Loucy (cell line): ENCODE measurements around the gene NFKB2.

Source experiments
- H2AFZ ChIP-seq: fragments of 200-600 bp; sonication (generic); 2 replicates; pipeline ENCODE4 v1.6.0; 2016; ENCODE audit warnings: antibody characterized with exemption, mild to moderate bottlenecking, low read length, moderate library complexity
- H3F3A ChIP-seq: fragments of 200-600 bp; 2 replicates; pipeline ENCODE4 v1.6.0; 2016; ENCODE audit warnings: antibody characterized with exemption, low read depth, mild to moderate bottlenecking
- H3K27me3 ChIP-seq: fragments of 200-600 bp; sonication (generic); 2 replicates; pipeline ENCODE4 v1.6.1; 2014; ENCODE audit warnings: low read length, mild to moderate bottlenecking; ENCODE audit not compliant: insufficient read depth, poor library complexity, severe bottlenecking
- H3K36me3 ChIP-seq: fragments of 200-600 bp; sonication (generic); 2 replicates; pipeline ENCODE4 v1.6.1; 2016; ENCODE audit warnings: low read length; ENCODE audit not compliant: insufficient read depth
- H3K4me1 ChIP-seq: fragments of 200-600 bp; sonication (generic); 2 replicates; pipeline ENCODE4 v1.5.1; 2014; ENCODE audit warnings: low read length, mild to moderate bottlenecking; ENCODE audit not compliant: insufficient read depth, poor library complexity, severe bottlenecking
- H3K4me2 ChIP-seq: fragments of 200-600 bp; sonication (generic); 2 replicates; pipeline ENCODE4 v1.6.0; 2014; ENCODE audit warnings: antibody characterized with exemption, low read length, low read depth, mild to moderate bottlenecking; ENCODE audit not compliant: poor library complexity, severe bottlenecking
- H3K4me3 ChIP-seq: fragments of 200-600 bp; sonication (generic); 2 replicates; pipeline ENCODE4 v1.5.1; 2014; ENCODE audit warnings: low read length, mild to moderate bottlenecking, mixed read lengths; ENCODE audit not compliant: poor library complexity, severe bottlenecking
- H3K79me2 ChIP-seq: fragments of 200-600 bp; sonication (generic); 2 replicates; pipeline ENCODE4 v1.6.1; 2014; ENCODE audit warnings: low read length; ENCODE audit not compliant: insufficient read depth
- H3K9ac ChIP-seq: fragments of 200-600 bp; sonication (generic); 2 replicates; pipeline ENCODE4 v1.6.0; 2014; ENCODE audit warnings: mild to moderate bottlenecking, low read depth, low read length, moderate library complexity; ENCODE audit not compliant: poor library complexity, severe bottlenecking
- H3K9me2 ChIP-seq: fragments of 200-600 bp; sonication (generic); replicated peaks from 2 replicates; pipeline ENCODE4 v1.6.1; 2016; ENCODE audit warnings: low read depth, low read length, mixed read lengths
- H3K9me3 ChIP-seq: fragments of 200-600 bp; sonication (generic); 2 replicates; pipeline ENCODE4 v1.6.1; 2014; ENCODE audit warnings: mild to moderate bottlenecking, antibody characterized with exemption, low read length, low read depth; ENCODE audit not compliant: insufficient read depth
- H4K20me1 ChIP-seq: fragments of 200-600 bp; sonication (generic); 2 replicates; pipeline ENCODE4 v1.6.0; 2014; ENCODE audit warnings: antibody characterized with exemption, low read length, mild to moderate bottlenecking; ENCODE audit not compliant: insufficient read depth, poor library complexity, severe bottlenecking
- CTCF ChIP-seq: fragments of 200-600 bp; sonication (generic); conservative IDR thresholded peaks from 2 replicates; pipeline ENCODE4 v1.5.1; 2014; ENCODE audit warnings: mild to moderate bottlenecking, antibody characterized with exemption, low read length
- EZH2phosphoT487 ChIP-seq: fragments of 200-600 bp; IDR thresholded peaks from 2 replicates; pipeline ENCODE4 v1.6.1; 2018; ENCODE audit warnings: antibody characterized with exemption, mild to moderate bottlenecking, moderate library complexity, borderline replicate concordance

Gene NFKB2

GRCh38 chr10:102410429-102411073 is 15.0 kb downstream of the NFKB2 start:
- Histone ChIP-seq H3K4me3 (no peak overlapping the region), H3K9me3 (no peaks in the 10 kb centered on the region), H3K36me3 (no peaks in the 10 kb centered on the region), H3F3A (no peaks in the 10 kb centered on the region), H3K9me2 (no peaks in the 10 kb centered on the region), H3K27me3 (peaks cover 25% of the 10 kb centered on the region), H3K79me2 (no peaks in the 10 kb centered on the region), H3K4me2 (no peak overlapping the region), H2AFZ (no peak overlapping the region), H4K20me1 (no peaks in the 10 kb centered on the region), H3K9ac (no peak overlapping the region), H3K4me1 (no peaks in the 10 kb centered on the region)
- TF ChIP-seq EZH2phosphoT487, result no peak
- TF ChIP-seq CTCF, result no peak

GRCh38 chr10:102411341-102412255 is 16.1 kb downstream of the NFKB2 start:
- Histone ChIP-seq H3K79me2 (no peaks in the 10 kb centered on the region), H3K4me2 (no peak overlapping the region), H3K27me3 (peaks cover 25% of the 10 kb centered on the region), H3F3A (no peaks in the 10 kb centered on the region), H3K4me1 (no peaks in the 10 kb centered on the region), H3K4me3 (no peak overlapping the region), H3K9ac (no peak overlapping the region), H3K9me2 (no peaks in the 10 kb centered on the region), H3K36me3 (no peaks in the 10 kb centered on the region), H4K20me1 (no peaks in the 10 kb centered on the region), H2AFZ (no peak overlapping the region), H3K9me3 (no peaks in the 10 kb centered on the region)
- TF ChIP-seq EZH2phosphoT487 (no peak), CTCF (no peak)

- Histone ChIP-seq H3K4me1 (no peaks in the 10 kb centered on the region), H2AFZ (no peak overlapping the region), H3K9me2 (no peaks in the 10 kb centered on the region), H3K9ac (no peak overlapping the region), H4K20me1 (no peaks in the 10 kb centered on the region), H3K36me3 (no peaks in the 10 kb centered on the region), H3K79me2 (no peaks in the 10 kb centered on the region), H3K4me2 (no peak overlapping the region), H3K9me3 (no peaks in the 10 kb centered on the region), H3K4me3 (no peak overlapping the region), H3K27me3 (peaks cover 25% of the 10 kb centered on the region), H3F3A (no peaks in the 10 kb centered on the region)
- TF ChIP-seq EZH2phosphoT487, result no peak
- TF ChIP-seq CTCF, result no peak
Measured at GRCh38 chr10:102412293-102412692, 16.8 kb downstream of the NFKB2 start.
